GM23338 (cell line): ENCODE results near the gene COMMD8.

Experiments used
- CREB1 ChIP-seq: fragments of 250-450 bp; sonication (Bioruptor Pico); IDR thresholded peaks from 2 replicates; pipeline ENCODE4 v1.5.0; 2020; ENCODE audit warnings: low read depth, mild to moderate bottlenecking, moderate library complexity
- EZH2 ChIP-seq: fragments of 200-600 bp; sonication (generic); IDR thresholded peaks from one replicate; pipeline ENCODE4 v1.8.0; 2017; ENCODE audit warnings: antibody characterized with exemption, mild to moderate bottlenecking, low read depth; ENCODE audit not compliant: unreplicated experiment
- EZH2phosphoT487 ChIP-seq: fragments of 200-600 bp; sonication (generic); IDR thresholded peaks from one replicate; pipeline ENCODE4 v1.8.1; 2018; ENCODE audit warnings: antibody characterized with exemption; ENCODE audit not compliant: unreplicated experiment
- JUNB ChIP-seq: IDR thresholded peaks from one replicate; pipeline ENCODE4 v1.6.1; 2016; ENCODE audit warnings: antibody characterized with exemption; ENCODE audit not compliant: unreplicated experiment
- POLR2AphosphoS5 ChIP-seq: IDR thresholded peaks from 2 replicates; pipeline ENCODE4 v1.6.1; 2016; ENCODE audit warnings: antibody characterized with exemption, low read depth
- STAT1 ChIP-seq: IDR thresholded peaks from one replicate; pipeline ENCODE4 v1.6.1; 2016; ENCODE audit warnings: antibody characterized with exemption; ENCODE audit not compliant: unreplicated experiment
- ZNF114 ChIP-seq: fragments of 250-450 bp; sonication (Bioruptor Pico); IDR thresholded peaks from 2 replicates; pipeline ENCODE4 v1.5.0; 2020; ENCODE audit warnings: mild to moderate bottlenecking, moderate library complexity
- TF ChIP-seq, protein P1 (sequence below), 2 experiments: fragments of 200-600 bp in 1 of 2; sonication (generic) in 1 of 2; conservative IDR thresholded peaks; 2 replicates each; pipeline versions ENCODE4 v1.5.1 to v1.6.1; 2016 to 2017; ENCODE audit warnings: antibody characterized with exemption in 2 of 2, low read depth in 2 of 2, mild to moderate bottlenecking in 2 of 2, moderate library complexity in 1 of 2
- TF ChIP-seq, protein P2 (sequence below): IDR thresholded peaks from one replicate; pipeline ENCODE4 v1.6.1; 2018; ENCODE audit warnings: antibody characterized with exemption; ENCODE audit not compliant: unreplicated experiment
- TF ChIP-seq, protein P3 (sequence below): IDR thresholded peaks from 2 replicates; pipeline ENCODE4 v1.6.1; 2016; ENCODE audit warnings: antibody characterized with exemption
- TF ChIP-seq, protein P4 (sequence below): fragments of 250-450 bp; sonication (Bioruptor Pico); IDR thresholded peaks from 2 replicates; pipeline ENCODE4 v1.5.0; 2020; ENCODE audit warnings: mild to moderate bottlenecking, moderate library complexity

DNA sequence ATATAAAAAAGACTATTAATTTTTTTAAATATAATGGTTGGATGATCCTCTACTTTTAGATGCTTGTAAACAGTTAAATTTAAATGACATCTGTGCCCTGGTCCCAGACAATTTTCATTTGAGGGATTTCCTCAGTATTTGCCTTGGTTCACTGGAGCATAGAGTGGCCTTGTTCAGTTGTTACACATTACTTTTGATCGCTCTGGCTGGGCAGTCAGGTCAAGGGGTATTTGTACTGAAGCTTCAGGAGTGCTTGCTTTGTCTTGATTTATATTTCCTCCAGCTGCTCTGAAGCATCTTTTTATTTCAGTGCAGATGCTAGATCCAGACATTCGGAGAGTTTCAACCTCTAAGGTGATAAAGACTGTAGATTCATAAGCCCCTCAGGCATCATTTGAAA, 50.0 kb downstream of the COMMD8 start:
- TF ChIP-seq, protein P1, sequence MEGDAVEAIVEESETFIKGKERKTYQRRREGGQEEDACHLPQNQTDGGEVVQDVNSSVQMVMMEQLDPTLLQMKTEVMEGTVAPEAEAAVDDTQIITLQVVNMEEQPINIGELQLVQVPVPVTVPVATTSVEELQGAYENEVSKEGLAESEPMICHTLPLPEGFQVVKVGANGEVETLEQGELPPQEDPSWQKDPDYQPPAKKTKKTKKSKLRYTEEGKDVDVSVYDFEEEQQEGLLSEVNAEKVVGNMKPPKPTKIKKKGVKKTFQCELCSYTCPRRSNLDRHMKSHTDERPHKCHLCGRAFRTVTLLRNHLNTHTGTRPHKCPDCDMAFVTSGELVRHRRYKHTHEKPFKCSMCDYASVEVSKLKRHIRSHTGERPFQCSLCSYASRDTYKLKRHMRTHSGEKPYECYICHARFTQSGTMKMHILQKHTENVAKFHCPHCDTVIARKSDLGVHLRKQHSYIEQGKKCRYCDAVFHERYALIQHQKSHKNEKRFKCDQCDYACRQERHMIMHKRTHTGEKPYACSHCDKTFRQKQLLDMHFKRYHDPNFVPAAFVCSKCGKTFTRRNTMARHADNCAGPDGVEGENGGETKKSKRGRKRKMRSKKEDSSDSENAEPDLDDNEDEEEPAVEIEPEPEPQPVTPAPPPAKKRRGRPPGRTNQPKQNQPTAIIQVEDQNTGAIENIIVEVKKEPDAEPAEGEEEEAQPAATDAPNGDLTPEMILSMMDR (conservative IDR thresholded peaks at IDR 0.05; ENCODE audit: low read depth in 2 of 2) = no peak
- TF ChIP-seq ZNF114 (CRISPR knock-in tag) (no peak), EZH2 (no peak), POLR2AphosphoS5 (no peak), EZH2phosphoT487 (no peak), STAT1 (no peak), CREB1 (CRISPR knock-in tag) (no peak), JUNB (no peak)
- TF ChIP-seq, protein P2, sequence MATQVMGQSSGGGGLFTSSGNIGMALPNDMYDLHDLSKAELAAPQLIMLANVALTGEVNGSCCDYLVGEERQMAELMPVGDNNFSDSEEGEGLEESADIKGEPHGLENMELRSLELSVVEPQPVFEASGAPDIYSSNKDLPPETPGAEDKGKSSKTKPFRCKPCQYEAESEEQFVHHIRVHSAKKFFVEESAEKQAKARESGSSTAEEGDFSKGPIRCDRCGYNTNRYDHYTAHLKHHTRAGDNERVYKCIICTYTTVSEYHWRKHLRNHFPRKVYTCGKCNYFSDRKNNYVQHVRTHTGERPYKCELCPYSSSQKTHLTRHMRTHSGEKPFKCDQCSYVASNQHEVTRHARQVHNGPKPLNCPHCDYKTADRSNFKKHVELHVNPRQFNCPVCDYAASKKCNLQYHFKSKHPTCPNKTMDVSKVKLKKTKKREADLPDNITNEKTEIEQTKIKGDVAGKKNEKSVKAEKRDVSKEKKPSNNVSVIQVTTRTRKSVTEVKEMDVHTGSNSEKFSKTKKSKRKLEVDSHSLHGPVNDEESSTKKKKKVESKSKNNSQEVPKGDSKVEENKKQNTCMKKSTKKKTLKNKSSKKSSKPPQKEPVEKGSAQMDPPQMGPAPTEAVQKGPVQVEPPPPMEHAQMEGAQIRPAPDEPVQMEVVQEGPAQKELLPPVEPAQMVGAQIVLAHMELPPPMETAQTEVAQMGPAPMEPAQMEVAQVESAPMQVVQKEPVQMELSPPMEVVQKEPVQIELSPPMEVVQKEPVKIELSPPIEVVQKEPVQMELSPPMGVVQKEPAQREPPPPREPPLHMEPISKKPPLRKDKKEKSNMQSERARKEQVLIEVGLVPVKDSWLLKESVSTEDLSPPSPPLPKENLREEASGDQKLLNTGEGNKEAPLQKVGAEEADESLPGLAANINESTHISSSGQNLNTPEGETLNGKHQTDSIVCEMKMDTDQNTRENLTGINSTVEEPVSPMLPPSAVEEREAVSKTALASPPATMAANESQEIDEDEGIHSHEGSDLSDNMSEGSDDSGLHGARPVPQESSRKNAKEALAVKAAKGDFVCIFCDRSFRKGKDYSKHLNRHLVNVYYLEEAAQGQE = no peak
- TF ChIP-seq, protein P3, sequence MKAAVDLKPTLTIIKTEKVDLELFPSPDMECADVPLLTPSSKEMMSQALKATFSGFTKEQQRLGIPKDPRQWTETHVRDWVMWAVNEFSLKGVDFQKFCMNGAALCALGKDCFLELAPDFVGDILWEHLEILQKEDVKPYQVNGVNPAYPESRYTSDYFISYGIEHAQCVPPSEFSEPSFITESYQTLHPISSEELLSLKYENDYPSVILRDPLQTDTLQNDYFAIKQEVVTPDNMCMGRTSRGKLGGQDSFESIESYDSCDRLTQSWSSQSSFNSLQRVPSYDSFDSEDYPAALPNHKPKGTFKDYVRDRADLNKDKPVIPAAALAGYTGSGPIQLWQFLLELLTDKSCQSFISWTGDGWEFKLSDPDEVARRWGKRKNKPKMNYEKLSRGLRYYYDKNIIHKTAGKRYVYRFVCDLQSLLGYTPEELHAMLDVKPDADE = no peak
- TF ChIP-seq, protein P4, sequence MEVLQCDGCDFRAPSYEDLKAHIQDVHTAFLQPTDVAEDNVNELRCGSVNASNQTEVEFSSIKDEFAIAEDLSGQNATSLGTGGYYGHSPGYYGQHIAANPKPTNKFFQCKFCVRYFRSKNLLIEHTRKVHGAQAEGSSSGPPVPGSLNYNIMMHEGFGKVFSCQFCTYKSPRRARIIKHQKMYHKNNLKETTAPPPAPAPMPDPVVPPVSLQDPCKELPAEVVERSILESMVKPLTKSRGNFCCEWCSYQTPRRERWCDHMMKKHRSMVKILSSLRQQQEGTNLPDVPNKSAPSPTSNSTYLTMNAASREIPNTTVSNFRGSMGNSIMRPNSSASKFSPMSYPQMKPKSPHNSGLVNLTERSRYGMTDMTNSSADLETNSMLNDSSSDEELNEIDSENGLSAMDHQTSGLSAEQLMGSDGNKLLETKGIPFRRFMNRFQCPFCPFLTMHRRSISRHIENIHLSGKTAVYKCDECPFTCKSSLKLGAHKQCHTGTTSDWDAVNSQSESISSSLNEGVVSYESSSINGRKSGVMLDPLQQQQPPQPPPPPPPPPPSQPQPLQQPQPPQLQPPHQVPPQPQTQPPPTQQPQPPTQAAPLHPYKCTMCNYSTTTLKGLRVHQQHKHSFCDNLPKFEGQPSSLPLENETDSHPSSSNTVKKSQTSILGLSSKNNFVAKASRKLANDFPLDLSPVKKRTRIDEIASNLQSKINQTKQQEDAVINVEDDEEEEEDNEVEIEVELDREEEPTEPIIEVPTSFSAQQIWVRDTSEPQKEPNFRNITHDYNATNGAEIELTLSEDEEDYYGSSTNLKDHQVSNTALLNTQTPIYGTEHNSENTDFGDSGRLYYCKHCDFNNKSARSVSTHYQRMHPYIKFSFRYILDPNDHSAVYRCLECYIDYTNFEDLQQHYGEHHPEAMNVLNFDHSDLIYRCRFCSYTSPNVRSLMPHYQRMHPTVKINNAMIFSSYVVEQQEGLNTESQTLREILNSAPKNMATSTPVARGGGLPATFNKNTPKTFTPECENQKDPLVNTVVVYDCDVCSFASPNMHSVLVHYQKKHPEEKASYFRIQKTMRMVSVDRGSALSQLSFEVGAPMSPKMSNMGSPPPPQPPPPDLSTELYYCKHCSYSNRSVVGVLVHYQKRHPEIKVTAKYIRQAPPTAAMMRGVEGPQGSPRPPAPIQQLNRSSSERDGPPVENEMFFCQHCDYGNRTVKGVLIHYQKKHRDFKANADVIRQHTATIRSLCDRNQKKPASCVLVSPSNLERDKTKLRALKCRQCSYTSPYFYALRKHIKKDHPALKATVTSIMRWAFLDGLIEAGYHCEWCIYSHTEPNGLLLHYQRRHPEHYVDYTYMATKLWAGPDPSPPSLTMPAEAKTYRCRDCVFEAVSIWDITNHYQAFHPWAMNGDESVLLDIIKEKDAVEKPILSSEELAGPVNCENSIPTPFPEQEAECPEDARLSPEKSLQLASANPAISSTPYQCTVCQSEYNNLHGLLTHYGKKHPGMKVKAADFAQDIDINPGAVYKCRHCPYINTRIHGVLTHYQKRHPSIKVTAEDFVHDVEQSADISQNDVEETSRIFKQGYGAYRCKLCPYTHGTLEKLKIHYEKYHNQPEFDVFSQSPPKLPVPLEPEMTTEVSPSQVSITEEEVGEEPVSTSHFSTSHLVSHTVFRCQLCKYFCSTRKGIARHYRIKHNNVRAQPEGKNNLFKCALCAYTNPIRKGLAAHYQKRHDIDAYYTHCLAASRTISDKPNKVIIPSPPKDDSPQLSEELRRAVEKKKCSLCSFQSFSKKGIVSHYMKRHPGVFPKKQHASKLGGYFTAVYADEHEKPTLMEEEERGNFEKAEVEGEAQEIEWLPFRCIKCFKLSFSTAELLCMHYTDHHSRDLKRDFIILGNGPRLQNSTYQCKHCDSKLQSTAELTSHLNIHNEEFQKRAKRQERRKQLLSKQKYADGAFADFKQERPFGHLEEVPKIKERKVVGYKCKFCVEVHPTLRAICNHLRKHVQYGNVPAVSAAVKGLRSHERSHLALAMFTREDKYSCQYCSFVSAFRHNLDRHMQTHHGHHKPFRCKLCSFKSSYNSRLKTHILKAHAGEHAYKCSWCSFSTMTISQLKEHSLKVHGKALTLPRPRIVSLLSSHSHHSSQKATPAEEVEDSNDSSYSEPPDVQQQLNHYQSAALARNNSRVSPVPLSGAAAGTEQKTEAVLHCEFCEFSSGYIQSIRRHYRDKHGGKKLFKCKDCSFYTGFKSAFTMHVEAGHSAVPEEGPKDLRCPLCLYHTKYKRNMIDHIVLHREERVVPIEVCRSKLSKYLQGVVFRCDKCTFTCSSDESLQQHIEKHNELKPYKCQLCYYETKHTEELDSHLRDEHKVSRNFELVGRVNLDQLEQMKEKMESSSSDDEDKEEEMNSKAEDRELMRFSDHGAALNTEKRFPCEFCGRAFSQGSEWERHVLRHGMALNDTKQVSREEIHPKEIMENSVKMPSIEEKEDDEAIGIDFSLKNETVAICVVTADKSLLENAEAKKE = no peak
